ENCODE results near the gene PIK3R3.
"Not testable (repeated sequence)": the region's sequence is repeated elsewhere in the genome, so short reads cannot be mapped to it uniquely, and the experiment has no call there.

The PIK3R3 gene

DNA sequence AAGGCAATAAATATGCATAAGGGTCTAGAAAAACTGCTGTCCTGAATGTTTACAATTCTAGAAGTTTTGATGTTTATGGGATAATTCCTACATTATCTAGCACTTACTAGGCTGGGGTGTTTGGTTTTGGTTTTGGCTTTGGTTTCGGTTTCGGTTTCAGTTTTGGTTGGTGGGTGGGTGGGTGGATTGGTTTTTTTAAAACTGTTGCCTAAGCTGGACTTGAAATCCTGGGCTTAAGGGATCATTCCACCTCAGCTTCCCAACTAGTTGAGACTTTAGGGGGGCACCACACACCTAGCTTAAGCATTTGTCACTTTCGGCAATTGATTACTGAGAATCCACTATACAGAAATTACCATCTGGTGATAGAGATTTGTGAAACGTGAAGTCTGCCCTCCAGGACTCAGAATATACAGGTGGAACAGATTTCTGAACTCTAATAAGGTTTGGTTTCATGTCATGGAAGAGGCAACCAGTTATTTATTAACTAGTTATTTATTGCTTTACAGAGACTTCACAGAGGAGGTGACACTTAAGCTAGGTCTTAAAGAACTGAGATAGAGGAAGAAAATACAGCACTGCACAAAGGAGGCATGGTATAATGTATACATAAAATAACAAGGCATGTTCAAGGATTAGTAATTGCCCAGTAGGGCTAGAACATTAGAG lies 69.6 kb downstream of the PIK3R3 start:
- no peak for DNase-seq

DNA sequence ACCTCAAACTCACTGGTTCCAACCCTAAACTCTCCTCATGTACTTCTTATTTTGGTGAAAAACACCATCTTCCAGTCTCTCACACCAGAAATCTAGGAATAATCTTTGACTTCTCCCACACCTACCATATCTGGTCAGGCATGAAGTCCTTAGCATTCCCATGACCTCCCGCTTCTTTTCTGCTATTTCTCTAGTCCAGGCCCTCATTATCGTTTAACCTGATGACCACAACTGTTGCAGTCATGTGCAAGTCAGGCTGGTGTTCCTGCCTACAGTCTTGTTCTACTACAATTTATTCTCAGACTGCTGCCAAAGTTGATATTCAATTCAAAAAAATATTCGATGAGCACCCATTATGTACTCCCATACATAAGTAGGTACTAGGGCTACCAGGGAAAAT lies 71.3 kb downstream of the PIK3R3 start:
- no peak for DNase-seq

DNA sequence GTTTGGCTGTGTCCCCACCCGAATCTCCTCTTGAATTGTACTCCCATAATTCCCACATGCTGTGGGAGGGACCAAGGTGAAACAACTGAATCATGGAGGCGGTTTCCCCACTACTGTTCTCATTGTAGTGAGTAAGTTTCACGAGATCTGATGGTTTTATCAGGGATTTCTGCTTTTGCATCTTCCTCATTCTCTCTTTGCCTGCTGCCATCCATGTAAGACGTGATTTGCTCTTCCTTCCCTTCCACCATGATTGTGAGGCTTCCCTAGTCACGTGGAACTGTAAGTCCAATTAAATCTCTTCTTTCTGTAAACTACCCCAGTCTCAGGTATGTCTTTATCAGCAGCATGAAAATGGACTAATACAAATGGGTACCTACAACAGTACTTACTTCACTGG lies 73.5 kb downstream of the PIK3R3 start:
- DNase-seq: no peak

DNA sequence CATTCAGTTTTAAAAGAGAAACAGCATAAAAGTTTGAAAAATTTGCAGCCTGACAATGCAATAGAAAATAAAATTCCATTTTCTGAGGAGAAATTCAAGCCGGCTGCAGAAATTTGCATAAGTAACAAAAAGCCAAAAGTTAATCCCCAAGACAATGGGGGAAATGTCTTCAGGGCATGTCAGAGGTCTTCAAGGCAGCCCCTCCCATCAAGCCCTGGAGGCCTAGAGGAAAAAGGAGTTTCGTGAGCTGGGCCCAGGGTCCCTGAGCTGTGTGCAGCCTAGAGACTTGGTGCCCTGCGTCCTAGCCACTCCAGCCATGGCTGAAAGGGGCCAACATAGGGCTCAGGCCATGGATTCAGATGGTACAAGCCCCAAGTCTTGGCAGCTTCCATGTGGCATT lies 74.6 kb downstream of the PIK3R3 start:
- no peak for DNase-seq

DNA sequence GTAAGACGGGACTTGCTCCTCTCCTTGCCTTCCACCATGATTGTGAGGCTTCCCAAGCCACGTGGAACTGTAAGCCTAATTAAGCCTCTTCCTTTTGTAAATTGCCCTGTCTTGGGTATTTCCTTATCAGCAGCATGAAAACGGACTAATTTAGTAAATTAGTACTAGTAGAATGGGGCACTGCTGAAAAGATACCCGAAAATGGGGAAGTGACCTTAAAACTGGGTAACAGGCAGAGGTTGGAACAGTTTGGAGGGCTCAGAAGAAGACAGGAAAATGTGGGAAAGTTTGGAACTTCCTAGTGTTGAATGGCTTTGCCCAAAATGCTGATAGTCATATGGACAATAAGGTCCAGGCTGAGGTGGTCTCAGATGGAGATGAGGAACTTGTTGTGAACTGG lies 75.2 kb downstream of the PIK3R3 start:
- DNase-seq: not testable (repeated sequence)

DNA sequence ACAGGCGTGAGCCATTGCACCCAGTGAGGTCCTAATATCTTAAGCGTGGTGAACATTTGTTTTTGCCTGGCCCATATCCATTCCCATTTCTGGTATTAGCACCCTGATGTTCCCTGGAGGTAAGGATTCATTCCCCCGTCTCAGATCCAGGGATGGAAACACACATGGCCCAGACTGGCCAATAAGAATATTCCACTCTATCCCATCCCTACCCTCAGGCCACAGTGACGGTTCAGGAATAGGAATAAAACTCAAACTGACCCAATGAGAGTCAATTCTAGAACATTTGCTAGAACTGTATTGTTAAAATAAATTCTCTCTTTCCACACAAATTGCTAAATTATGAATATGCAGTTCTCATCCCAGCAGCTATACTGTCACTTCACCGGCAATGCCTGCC lies 76.1 kb downstream of the PIK3R3 start:
- DNase-seq: no peak

DNA sequence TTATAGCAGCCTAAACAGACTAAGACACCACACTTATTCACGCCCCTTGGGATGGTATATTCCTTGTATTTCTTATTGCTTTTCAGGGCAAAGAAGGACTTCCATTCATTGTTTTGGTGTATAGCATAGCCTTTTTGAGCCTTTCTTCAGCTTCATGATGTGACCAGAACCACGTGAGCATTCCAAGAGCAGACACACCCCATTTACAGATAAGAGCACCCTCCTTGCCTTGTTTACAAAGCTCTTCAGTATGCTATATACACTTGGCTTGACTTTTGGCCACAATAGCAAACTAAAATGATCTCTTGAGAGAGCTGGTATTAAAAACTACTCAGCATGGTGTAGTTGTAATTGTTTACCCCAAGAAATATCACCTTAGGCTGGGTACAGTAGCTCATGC lies 78.7 kb downstream of the PIK3R3 start:
- no peak for DNase-seq

DNA sequence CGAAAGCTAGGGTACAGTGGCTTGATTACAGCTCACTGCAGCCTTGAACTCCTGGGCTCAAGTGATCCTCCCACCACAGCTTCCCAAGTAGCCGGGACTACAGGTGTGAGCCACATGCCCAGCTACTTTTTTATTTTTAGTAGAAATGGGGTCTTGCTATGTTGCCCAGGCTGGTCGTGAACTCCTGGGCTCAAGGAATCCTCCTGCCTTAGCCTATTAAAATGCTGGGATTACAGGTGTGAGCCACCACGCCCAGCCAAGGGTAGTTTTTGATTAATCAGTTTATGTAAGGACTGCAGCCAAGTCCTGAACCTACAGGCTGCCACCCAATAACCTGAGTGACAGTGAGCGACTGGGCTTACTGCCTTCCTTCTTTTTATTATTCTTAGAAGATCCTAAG lies 88.3 kb downstream of the PIK3R3 start:
- no peak for DNase-seq

DNA sequence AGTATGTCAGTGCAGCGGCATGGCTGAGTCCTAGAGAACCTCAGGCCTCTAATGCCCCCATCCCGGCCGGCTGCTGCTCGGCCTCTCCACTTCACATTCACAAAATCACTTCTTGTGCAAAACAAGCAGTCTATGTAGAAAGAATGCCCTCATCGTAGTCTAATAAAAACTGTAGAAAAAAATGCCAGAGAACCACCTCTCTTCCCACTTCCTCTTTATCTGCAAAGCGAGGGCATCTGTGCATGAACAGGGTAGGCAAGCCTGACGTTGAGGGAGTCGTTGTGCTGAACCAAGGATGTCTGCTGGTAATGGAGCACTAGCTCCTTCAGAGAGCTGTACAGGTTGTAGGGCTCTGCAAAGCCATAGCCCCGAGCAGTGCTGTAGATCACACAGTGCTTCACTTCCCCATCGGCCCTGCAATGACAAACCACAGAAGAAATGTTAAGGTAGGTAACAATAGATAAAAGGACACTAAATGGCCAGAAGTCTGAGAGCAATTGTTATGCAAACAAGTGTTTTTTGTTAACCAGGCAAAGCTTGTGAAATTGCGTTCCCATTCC lies 88.9 kb downstream of the PIK3R3 start:
- no peak for DNase-seq

DNA sequence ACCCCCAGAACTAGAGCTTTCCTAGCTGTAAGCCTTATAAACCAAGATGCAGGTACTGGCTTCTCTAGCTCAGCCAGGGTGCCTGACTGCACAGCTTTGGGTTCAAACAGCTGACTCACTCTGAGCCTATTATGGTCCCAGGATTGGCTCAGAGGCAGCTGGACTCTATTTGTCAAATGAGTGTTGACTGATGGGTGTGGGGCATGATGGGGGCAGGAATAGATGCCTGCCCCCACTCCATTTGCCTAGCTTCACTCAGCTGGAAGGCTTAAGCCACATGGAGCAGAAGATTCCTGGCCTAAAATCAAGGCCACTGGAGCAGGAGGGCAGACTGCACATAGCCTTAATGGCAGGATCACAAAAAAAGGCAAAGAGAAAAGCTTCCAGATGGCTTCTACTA lies 90.5 kb downstream of the PIK3R3 start:
- no peak for DNase-seq

DNA sequence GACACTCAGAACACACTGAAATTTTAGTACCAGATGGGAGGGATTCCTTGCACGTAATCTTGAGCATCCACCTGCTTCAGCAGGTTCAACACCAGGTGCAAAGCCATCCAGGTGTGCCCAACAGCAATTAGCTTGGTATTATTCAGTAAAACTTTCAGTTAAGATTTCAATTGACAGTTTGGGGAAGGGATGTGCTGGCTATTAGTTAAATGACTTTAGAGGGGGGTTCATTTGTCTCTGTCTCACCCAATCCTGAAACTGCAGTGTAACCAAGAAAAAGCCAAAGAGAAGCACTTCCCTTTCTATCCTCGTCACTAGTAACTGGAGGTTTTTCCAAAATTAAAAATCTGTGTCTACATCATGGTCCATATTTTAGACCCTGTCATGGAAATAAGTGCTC lies 90.9 kb downstream of the PIK3R3 start:
- no peak for DNase-seq

DNA sequence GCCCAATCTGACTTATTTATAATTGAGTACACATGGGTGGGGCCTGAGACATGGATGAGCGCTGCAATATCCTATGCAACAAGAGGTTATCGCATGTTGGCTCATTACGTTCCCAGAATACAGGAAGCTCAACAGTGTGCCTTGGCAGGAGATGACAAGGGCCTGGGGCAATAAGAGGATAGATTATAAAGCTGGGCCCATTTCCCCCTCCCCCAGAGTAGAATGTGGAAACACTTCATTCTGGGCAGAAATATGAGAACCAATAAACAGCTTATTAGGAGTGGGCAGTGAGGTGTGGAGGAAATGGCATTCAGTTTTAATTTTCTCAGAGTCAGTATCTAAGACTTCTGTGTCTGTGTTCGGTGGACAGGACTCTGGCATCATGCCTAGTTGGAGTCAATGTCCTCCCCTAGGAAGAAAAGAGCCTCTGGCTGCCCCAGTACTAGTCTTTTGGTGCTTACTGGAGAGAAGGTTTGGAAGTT lies 92.8 kb downstream of the PIK3R3 start:
- DNase-seq: no peak

DNA sequence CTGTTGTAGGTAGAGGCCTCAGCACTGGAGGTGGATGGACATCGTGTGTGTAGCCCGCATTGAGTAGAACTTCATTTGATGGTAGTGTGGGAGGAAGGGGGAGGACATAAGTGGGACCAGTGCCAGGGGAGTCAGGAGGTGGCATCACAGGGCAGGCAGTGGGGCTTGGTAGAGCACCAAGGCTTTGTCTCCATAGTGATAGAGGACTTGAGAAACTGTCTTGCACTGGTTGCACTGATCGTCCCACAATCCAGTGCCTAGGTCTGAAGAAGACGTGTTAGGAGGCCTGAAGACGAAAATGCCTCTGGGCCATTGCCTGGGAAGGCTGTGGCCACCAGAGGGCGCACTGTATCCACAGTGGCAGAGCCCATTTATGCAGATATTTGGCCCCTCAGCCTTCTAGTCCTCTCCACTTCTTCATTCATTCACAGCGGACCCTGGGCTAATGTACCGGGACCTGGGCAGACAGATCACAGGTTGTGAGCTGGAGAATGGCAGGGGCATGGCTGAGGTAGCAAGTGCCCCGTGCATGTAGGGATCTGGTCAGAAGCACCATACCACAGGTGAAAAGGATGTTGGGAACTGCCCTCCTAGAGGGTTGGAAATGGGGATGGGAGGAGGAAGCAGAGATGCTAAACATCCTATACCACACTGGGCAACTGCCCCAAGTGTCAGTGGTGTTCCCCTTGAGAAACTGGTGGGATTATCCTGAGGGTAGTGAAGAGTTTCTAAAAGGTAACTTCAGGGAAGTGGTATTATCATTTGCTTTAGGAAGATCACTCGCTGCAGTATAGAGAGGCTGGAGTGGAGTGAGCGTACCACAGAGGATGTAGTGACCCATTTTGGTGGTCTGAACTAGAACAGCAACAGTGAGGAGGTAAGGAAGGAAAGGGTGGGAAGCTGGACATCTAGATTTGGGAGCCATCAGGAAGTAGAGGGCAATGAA lies 95.3 kb downstream of the PIK3R3 start:
- peak; percentile 79 for DNase-seq

DNA sequence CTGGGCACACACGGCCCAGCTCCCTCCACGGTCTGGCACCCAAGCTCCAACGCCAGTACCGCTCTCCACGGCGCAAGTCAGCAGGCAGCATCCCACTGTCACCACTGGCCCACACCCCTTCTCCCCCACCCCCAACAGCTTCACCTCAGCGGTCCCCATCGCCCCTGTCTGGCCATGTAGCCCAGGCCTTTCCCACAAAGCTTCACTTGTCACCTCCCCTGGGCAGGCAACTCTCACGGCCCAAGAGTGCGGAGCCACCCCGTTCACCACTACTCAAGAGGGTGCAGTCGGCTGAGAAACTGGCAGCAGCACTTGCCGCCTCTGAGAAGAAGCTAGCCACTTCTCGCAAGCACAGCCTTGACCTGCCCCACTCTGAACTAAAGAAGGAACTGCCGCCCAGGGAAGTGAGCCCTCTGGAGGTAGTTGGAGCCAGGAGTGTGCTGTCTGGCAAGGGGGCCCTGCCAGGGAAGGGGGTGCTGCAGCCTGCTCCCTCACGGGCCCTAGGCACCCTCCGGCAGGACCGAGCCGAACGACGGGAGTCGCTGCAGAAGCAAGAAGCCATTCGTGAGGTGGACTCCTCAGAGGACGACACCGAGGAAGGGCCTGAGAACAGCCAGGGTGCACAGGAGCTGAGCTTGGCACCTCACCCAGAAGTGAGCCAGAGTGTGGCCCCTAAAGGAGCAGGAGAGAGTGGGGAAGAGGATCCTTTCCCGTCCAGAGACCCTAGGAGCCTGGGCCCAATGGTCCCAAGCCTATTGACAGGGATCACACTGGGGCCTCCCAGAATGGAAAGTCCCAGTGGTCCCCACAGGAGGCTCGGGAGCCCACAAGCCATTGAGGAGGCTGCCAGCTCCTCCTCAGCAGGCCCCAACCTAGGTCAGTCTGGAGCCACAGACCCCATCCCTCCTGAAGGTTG lies 97.6 kb downstream of the PIK3R3 start:
- DNase-seq: no peak

DNA sequence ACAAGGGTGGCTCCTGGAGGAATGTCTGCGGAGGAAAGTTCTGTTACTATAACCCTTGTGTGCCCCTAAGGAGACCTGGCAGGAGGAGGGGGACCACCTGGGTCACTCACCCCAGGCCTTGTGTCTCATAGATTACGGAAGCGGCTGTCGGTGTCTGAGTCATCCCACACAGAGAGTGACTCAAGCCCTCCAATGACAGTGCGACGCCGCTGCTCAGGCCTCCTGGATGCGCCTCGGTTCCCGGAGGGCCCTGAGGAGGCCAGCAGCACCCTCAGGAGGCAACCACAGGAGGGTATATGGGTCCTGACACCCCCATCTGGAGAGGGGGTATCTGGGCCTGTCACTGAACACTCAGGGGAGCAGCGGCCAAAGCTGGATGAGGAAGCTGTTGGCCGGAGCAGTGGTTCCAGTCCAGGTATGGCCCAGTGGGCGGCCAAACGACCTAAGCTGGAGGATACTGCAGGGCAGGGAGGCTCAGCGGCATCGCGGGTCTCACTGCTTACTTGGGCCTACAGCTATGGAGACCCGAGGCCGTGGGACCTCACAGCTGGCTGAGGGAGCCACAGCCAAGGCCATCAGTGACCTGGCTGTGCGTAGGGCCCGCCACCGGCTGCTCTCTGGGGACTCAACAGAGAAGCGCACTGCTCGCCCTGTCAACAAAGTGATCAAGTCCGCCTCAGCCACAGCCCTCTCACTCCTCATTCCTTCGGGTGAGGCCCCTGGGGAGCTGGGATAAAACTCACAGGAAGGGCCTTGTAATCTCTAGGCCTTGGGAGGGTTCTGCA lies 101.4 kb downstream of the PIK3R3 start:
- no peak for DNase-seq

DNA sequence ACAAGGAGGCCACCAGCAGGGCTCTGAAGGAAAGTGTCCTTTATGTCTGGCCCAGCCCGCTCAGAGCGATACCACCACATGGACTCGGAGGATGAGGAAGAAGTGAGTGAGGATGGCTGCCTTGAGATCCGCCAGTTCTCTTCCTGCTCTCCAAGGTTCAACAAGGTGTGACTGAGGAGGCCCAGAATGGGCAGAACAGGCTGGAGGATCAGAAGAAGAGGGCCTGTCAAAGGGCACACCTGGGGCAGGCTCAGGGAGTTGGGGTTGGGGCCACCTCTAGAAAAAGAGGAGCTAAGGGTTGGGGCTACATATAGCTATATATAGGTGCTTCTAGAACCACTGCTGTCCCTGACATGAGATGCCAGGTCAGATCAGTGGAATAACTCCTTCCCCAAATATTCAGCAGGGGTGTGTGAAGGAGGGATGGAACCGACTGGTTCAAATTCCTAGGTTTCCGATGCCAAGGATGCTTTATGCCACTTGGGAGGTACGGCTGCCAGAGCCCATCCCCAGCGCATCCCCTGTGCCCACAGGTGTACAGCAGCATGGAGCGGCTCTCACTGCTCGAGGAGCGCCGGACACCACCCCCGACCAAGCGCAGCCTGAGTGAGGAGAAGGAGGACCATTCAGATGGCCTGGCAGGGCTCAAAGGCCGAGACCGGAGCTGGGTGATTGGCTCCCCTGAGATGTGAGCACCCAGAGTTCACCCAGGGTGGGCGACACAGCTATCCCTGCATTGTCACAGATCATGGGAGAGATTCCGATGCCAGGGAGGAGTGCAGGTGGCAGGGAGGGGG lies 102.2 kb downstream of the PIK3R3 start:
- no peak for DNase-seq

DNA sequence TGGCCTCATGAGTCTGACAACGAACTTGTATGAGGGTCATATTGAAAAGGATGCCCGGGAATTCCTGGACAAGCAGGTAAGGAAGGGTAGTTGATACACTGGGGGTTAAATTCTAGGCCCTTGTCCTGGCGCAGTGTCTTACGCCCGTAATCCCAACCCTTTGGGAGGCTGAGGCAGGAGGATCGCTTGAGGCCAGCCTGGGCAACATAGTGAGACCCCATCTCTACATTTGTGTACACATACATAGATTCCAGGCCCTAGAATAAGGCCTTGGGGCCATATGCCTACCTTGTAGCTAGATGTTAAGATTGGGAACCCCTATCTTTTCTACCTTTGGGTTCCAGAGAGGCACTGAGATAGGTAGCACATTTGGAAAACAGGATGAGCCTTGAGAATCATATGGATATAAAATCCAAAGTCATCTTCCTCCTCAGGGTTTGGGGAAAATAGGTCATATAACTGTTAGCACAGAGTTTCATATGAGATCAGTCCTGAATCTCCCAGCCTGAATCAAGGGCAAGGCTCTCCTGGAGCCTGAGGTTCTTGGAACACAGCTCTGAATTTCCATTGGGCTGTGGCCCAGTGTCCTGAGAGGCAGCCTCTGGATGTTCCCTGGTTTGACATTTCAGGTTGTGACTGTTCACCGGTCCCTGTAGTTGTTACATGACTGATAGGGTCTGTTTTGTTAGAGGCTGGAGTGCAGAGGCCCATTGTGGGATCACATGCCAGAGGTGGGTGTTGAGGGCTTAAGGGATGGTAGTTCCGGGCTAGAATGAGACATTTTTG lies 104.4 kb downstream of the PIK3R3 start:
- DNase-seq: no peak

DNA sequence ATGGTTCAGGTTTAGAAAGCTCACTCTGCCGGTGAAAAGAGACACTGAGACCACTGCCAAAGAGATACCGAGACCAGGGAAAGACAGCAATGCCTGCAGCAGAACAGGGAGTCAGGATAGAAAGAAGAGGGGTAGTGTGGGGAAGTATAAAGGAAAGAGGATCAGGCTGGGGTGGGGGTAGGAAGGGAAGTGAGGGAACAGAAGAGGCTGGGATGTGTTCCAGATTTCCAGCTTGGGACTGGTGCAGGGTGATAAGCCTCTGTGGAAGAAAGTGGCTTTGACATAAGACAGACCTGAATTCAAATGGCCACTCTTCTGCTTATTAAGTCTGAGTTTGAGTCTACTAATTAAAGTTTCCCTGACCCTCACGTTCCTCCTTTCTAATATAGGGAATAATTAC lies 105.9 kb downstream of the PIK3R3 start:
- no peak for DNase-seq

DNA sequence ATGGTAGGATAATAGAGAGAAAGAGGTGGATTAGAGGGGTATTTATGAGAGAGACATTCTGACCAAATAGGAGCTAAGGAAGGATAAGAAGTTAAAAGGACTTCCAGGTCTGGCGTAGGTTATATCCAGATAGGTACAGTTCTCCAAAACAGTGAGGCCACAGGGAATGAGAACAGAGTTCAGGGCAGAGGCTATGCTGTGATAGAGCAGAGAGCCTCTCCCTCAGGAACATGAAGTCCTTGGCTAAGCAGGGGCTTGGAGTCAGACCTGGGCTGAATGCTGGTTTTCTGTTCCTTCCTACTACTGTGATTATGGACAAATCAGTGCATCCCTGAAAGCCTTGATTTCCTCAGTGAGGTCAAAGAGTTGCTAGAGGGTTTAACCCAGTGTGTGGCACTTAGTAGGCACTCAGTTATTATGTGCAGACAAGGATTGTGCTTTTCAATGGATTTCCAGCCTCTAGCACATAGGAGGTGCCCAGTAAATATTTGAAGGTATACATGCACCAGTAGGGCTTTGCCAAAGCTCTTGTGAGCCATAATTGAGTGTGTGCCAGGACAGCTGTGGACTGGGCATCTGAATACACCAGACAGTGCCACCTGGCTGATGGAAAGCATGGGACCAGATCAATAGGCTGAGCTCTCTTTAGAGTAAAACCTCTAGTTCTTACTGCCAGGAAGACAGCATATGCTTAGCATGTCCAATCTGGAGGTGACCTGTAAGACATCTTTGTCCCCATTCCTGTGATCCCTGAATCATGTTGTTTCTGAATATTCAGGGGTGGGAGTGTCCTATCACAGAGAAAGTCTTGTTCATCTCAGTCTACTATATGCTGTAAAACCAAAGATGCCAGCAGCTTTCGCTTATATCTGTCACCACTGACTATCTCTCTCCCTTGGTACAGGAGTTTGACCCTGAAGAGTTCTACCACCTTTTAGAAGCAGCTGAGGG lies 111.1 kb downstream of the PIK3R3 start:
- no peak for DNase-seq

All from NCI-H526 treated with DMSO at 0.1 percent for 48 hours (cell line).